Measurements from ENCODE around the gene SYNDIG1. TPM values are rescaled to one million over a fixed set of nuclear protein-coding genes. Genes with fewer than 3 reads are reported as not detected.

Gene SYNDIG1
- total RNA-seq, 2 experiments from 2014 or later: not detected

- Mint-ChIP-seq H3K4me1 (no peaks in the 10 kb centered on the region), H3K27ac (no peak overlapping the region), H3K27me3 (no peaks in the 10 kb centered on the region), H3K4me3 (no peak overlapping the region), H3K9me3 (no peaks in the 10 kb centered on the region), H3K36me3 (no peaks in the 10 kb centered on the region)
- no peak for DNase-seq
Measured at GRCh38 chr20:24581443-24582170, 112.2 kb downstream of the SYNDIG1 start.

- Mint-ChIP-seq H3K27me3 (no peaks in the 10 kb centered on the region), H3K9me3 (no peaks in the 10 kb centered on the region), H3K27ac (no peak overlapping the region), H3K36me3 (no peaks in the 10 kb centered on the region), H3K4me3 (no peak overlapping the region), H3K4me1 (no peaks in the 10 kb centered on the region)
- DNase-seq: no peak
Measured at GRCh38 chr20:24582373-24583168, 113.1 kb downstream of the SYNDIG1 start.

GRCh38 chr20:24583169-24583792 lies 113.9 kb downstream of the SYNDIG1 start:
- H3K36me3 Mint-ChIP-seq: no peaks in the 10 kb centered on the region
- no peaks in the 10 kb centered on the region for H3K9me3 Mint-ChIP-seq
- no peak for DNase-seq
- H3K4me1 Mint-ChIP-seq: no peaks in the 10 kb centered on the region
- H3K27ac Mint-ChIP-seq: no peak overlapping the region
- H3K27me3 Mint-ChIP-seq: no peaks in the 10 kb centered on the region
- H3K4me3 Mint-ChIP-seq: no peak overlapping the region

- H3K4me3 Mint-ChIP-seq: no peak overlapping the region
- no peaks in the 10 kb centered on the region for H3K4me1 Mint-ChIP-seq
- DNase-seq: no peak
- H3K36me3 Mint-ChIP-seq: no peaks in the 10 kb centered on the region
- no peaks in the 10 kb centered on the region for H3K27me3 Mint-ChIP-seq
- no peak overlapping the region for H3K27ac Mint-ChIP-seq
- no peaks in the 10 kb centered on the region for H3K9me3 Mint-ChIP-seq
Measured at GRCh38 chr20:24584078-24584477, 114.6 kb downstream of the SYNDIG1 start.

- no peak overlapping the region for H3K4me3 Mint-ChIP-seq
- DNase-seq: no peak
- no peaks in the 10 kb centered on the region for H3K4me1 Mint-ChIP-seq
- no peaks in the 10 kb centered on the region for H3K36me3 Mint-ChIP-seq
- H3K27ac Mint-ChIP-seq: no peak overlapping the region
- no peaks in the 10 kb centered on the region for H3K27me3 Mint-ChIP-seq
- no peaks in the 10 kb centered on the region for H3K9me3 Mint-ChIP-seq
Measured at GRCh38 chr20:24584538-24585356, 115.3 kb downstream of the SYNDIG1 start.

- no peak for DNase-seq
- Mint-ChIP-seq H3K27ac (no peak overlapping the region), H3K27me3 (no peaks in the 10 kb centered on the region), H3K36me3 (no peaks in the 10 kb centered on the region), H3K9me3 (no peaks in the 10 kb centered on the region), H3K4me3 (no peak overlapping the region), H3K4me1 (no peaks in the 10 kb centered on the region)
Measured at GRCh38 chr20:24585796-24586522, 116.5 kb downstream of the SYNDIG1 start.

- Mint-ChIP-seq H3K36me3 (no peaks in the 10 kb centered on the region), H3K4me1 (no peaks in the 10 kb centered on the region), H3K9me3 (no peaks in the 10 kb centered on the region), H3K27me3 (no peaks in the 10 kb centered on the region), H3K4me3 (no peak overlapping the region), H3K27ac (no peak overlapping the region)
- DNase-seq: no peak
Measured at GRCh38 chr20:24586523-24586840, 117.1 kb downstream of the SYNDIG1 start.

- no peaks in the 10 kb centered on the region for H3K4me1 Mint-ChIP-seq
- H3K36me3 Mint-ChIP-seq: no peaks in the 10 kb centered on the region
- no peaks in the 10 kb centered on the region for H3K9me3 Mint-ChIP-seq
- H3K27me3 Mint-ChIP-seq: no peaks in the 10 kb centered on the region
- H3K27ac Mint-ChIP-seq: no peak overlapping the region
- no peak overlapping the region for H3K4me3 Mint-ChIP-seq
- DNase-seq: no peak
Measured at GRCh38 chr20:24587384-24588046, 118.1 kb downstream of the SYNDIG1 start.

GRCh38 chr20:24588047-24588635 lies 118.7 kb downstream of the SYNDIG1 start:
- H3K27ac Mint-ChIP-seq: no peak overlapping the region
- no peak for DNase-seq
- no peak overlapping the region for H3K4me3 Mint-ChIP-seq
- H3K36me3 Mint-ChIP-seq: no peaks in the 10 kb centered on the region
- no peaks in the 10 kb centered on the region for H3K4me1 Mint-ChIP-seq
- no peaks in the 10 kb centered on the region for H3K9me3 Mint-ChIP-seq
- no peaks in the 10 kb centered on the region for H3K27me3 Mint-ChIP-seq

- Mint-ChIP-seq H3K4me3 (no peak overlapping the region), H3K27me3 (no peaks in the 10 kb centered on the region), H3K9me3 (no peaks in the 10 kb centered on the region), H3K27ac (no peak overlapping the region), H3K36me3 (no peaks in the 10 kb centered on the region), H3K4me1 (no peaks in the 10 kb centered on the region)
- no peak for DNase-seq
Measured at GRCh38 chr20:24588725-24589340, 119.4 kb downstream of the SYNDIG1 start.

- H3K4me1 Mint-ChIP-seq: no peaks in the 10 kb centered on the region
- H3K27ac Mint-ChIP-seq: no peak overlapping the region
- H3K9me3 Mint-ChIP-seq: no peaks in the 10 kb centered on the region
- DNase-seq: no peak
- no peak overlapping the region for H3K4me3 Mint-ChIP-seq
- H3K36me3 Mint-ChIP-seq: no peaks in the 10 kb centered on the region
- H3K27me3 Mint-ChIP-seq: no peaks in the 10 kb centered on the region
Measured at GRCh38 chr20:24589381-24589780, 120.0 kb downstream of the SYNDIG1 start.

- H3K9me3 Mint-ChIP-seq: no peaks in the 10 kb centered on the region
- no peak overlapping the region for H3K4me3 Mint-ChIP-seq
- no peak overlapping the region for H3K27ac Mint-ChIP-seq
- H3K27me3 Mint-ChIP-seq: no peaks in the 10 kb centered on the region
- no peaks in the 10 kb centered on the region for H3K4me1 Mint-ChIP-seq
- no peaks in the 10 kb centered on the region for H3K36me3 Mint-ChIP-seq
- DNase-seq: no peak
Measured at GRCh38 chr20:24589815-24590177, 120.4 kb downstream of the SYNDIG1 start.

- Mint-ChIP-seq H3K36me3 (no peaks in the 10 kb centered on the region), H3K9me3 (no peaks in the 10 kb centered on the region), H3K4me3 (no peak overlapping the region), H3K27me3 (no peaks in the 10 kb centered on the region), H3K4me1 (no peaks in the 10 kb centered on the region), H3K27ac (no peak overlapping the region)
- DNase-seq: no peak
Measured at GRCh38 chr20:24590178-24590982, 121.0 kb downstream of the SYNDIG1 start.

Data from activated naive CD8-positive, alpha-beta T cell treated with anti-CD3 and anti-CD28 coated beads for 36 hours (primary cell).